Measurements from ENCODE around the gene BSND.

The BSND gene

DNA sequence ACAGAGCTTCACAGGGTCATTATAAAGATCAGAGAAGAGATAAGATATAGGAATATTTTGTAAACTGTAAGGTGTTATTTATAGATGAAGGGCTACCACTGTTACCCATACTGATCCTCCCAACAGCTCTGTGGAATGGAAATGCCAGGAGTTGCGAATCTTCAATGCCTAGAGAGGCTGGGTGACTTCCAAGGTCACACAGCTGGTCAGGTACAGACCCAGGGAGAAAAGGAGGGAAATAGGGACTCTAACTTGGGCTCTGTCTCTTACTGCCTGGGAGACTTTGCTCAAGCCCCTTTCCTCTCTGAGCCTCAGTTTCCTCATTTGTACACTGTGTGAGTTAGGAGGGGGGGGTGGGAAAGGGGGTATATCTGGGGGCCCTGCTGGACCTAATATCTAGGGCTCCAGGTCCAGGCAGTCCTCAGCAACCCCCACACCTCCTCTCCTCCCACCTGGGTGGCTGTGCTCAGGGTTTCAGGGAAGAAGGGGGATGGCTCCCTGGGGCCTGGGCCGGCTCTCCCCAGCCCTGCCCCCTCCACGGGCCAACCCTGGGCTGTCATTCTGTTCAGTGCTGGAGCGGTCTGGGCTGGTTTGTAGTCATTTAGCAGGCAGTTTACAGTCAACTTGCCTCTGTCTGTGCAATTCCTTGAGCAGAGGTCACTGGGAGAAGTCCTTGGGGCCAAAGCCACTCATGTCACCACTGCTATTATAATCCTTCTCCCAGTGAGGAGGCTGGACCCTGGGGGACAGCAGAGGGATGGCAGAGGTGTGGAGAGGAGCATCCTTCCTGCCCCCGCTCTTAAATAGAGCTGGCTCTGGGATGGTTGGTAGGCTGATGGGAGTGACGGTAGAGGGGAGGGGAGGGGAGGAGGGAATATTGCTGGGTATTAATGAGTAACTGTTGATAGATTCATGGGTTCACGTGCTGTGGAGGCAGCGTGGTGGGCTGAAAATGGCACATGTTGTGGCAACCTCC, 1.7 kb downstream of the BSND start:
- no peaks in the 10 kb centered on the region for H3K79me2 ChIP-seq (ENCODE audit: insufficient read depth, low read length)

DNA sequence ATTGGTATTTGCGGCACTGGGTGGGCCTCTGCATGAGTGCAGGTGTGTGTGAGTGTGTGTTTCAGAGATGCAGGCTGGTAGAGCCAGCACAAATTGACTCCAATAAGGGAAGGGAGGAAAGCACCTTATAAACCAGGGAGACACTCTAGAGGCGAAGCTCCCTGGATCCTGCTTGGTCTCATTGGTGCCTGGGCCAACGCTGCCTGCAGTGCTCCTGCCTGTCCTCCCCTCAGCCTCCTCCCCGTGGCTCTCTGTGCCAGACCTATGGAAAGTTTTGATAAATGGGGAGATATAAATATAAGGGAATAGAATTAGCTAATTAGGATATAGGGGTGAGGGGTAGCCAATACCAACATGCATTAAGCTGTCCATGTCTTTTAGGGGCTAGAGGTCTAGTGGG, 2.6 kb downstream of the BSND start:
- Histone ChIP-seq H3K9me2 (ENCODE audit: low read depth, low read length) (no peaks in the 10 kb centered on the region), H4K20me1 (ENCODE audit: insufficient read depth, low read length) (no peaks in the 10 kb centered on the region), H3K4me3 (ENCODE audit: low read depth, low read length, poor library complexity, severe bottlenecking) (no peak overlapping the region), H3K9ac (ENCODE audit: low read length) (no peak overlapping the region), H3K27ac (ENCODE audit: low read depth, low read length, poor library complexity, severe bottlenecking) (no peak overlapping the region), H3K36me3 (ENCODE audit: insufficient read depth, low read length) (no peaks in the 10 kb centered on the region), H2AFZ (ENCODE audit: low read length) (no peak overlapping the region), H3K79me2 (ENCODE audit: insufficient read depth, low read length) (no peaks in the 10 kb centered on the region), H3K27me3 (ENCODE audit: insufficient read depth, low read length) (peaks cover 10% of the 10 kb centered on the region), H3K9me3 (ENCODE audit: low read length) (no peaks in the 10 kb centered on the region), H3K4me2 (ENCODE audit: low read length) (no peak overlapping the region), H3K4me1 (ENCODE audit: insufficient read depth, low read length, severe bottlenecking) (peaks cover 7% of the 10 kb centered on the region), H3F3A (ENCODE audit: insufficient read depth, low read length) (no peaks in the 10 kb centered on the region)
- TF ChIP-seq, protein P1, sequence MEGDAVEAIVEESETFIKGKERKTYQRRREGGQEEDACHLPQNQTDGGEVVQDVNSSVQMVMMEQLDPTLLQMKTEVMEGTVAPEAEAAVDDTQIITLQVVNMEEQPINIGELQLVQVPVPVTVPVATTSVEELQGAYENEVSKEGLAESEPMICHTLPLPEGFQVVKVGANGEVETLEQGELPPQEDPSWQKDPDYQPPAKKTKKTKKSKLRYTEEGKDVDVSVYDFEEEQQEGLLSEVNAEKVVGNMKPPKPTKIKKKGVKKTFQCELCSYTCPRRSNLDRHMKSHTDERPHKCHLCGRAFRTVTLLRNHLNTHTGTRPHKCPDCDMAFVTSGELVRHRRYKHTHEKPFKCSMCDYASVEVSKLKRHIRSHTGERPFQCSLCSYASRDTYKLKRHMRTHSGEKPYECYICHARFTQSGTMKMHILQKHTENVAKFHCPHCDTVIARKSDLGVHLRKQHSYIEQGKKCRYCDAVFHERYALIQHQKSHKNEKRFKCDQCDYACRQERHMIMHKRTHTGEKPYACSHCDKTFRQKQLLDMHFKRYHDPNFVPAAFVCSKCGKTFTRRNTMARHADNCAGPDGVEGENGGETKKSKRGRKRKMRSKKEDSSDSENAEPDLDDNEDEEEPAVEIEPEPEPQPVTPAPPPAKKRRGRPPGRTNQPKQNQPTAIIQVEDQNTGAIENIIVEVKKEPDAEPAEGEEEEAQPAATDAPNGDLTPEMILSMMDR (IDR thresholded peaks at IDR 0.05; ENCODE audit: low read length): no peak
- no peak for TF ChIP-seq EZH2 (IDR thresholded peaks at IDR 0.05; ENCODE audit: borderline replicate concordance, low read length)

More for the DNA sequence above, 1.7 kb downstream of the BSND start:
- peaks cover 3% of the 10 kb centered on the region; the same call in 1 of the 2 replicates for H3K27me3 ChIP-seq (ENCODE audit: insufficient read depth, low read length)
- no peak overlapping the region for H3K4me3 ChIP-seq (ENCODE audit: low read depth, low read length, poor library complexity, severe bottlenecking)
- H3K9me2 ChIP-seq (ENCODE audit: low read depth, low read length): no peaks in the 10 kb centered on the region
- H2AFZ ChIP-seq (ENCODE audit: low read length): no peak overlapping the region
- peaks cover 11% of the 10 kb centered on the region for H3K4me1 ChIP-seq (ENCODE audit: insufficient read depth, low read length, severe bottlenecking)
- no peak overlapping the region for H3K27ac ChIP-seq (ENCODE audit: low read depth, low read length, poor library complexity, severe bottlenecking)
- no peaks in the 10 kb centered on the region for H3K36me3 ChIP-seq (ENCODE audit: insufficient read depth, low read length)
- TF ChIP-seq, protein P1 (IDR thresholded peaks at IDR 0.05; ENCODE audit: low read length): no peak
- no peak for TF ChIP-seq EZH2 (IDR thresholded peaks at IDR 0.05; ENCODE audit: borderline replicate concordance, low read length)
- no peak overlapping the region for H3K4me2 ChIP-seq (ENCODE audit: low read length)
- H3F3A ChIP-seq (ENCODE audit: insufficient read depth, low read length): no peaks in the 10 kb centered on the region
- H4K20me1 ChIP-seq (ENCODE audit: insufficient read depth, low read length): no peaks in the 10 kb centered on the region
- H3K9me3 ChIP-seq (ENCODE audit: low read length): no peaks in the 10 kb centered on the region
- no peak overlapping the region for H3K9ac ChIP-seq (ENCODE audit: low read length)

DNA sequence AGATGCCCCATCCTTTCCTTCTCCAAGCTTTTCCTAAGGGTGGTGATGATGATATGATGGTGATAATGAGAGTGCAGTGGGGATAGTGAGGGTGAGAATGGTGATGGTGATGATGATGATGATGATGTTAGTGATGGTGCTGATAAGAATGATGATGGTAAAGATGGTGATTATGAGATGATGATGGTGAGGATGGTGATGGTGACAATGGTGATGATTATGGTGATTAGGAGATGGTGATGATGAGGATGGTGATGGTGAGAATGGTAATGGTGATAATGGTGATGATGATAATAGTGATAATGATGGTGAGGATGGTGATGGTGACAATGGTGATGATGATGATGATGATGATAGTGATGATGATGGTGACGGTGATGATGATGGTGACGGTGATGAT, 4.0 kb downstream of the BSND start:
- H3F3A ChIP-seq (ENCODE audit: insufficient read depth, low read length): no peaks in the 10 kb centered on the region
- no peak for TF ChIP-seq EZH2 (IDR thresholded peaks at IDR 0.05; ENCODE audit: borderline replicate concordance, low read length)
- no peak overlapping the region for H3K9ac ChIP-seq (ENCODE audit: low read length)
- no peaks in the 10 kb centered on the region for H3K9me2 ChIP-seq (ENCODE audit: low read depth, low read length)
- H3K27ac ChIP-seq (ENCODE audit: low read depth, low read length, poor library complexity, severe bottlenecking): no peak overlapping the region
- H3K4me3 ChIP-seq (ENCODE audit: low read depth, low read length, poor library complexity, severe bottlenecking): no peak overlapping the region
- H3K27me3 ChIP-seq (ENCODE audit: insufficient read depth, low read length): peaks cover 10% of the 10 kb centered on the region
- no peaks in the 10 kb centered on the region for H3K79me2 ChIP-seq (ENCODE audit: insufficient read depth, low read length)
- peaks cover 7% of the 10 kb centered on the region for H3K4me1 ChIP-seq (ENCODE audit: insufficient read depth, low read length, severe bottlenecking)
- no peaks in the 10 kb centered on the region for H3K9me3 ChIP-seq (ENCODE audit: low read length)
- no peak overlapping the region for H2AFZ ChIP-seq (ENCODE audit: low read length)
- no peaks in the 10 kb centered on the region for H4K20me1 ChIP-seq (ENCODE audit: insufficient read depth, low read length)
- no peaks in the 10 kb centered on the region for H3K36me3 ChIP-seq (ENCODE audit: insufficient read depth, low read length)
- no peak overlapping the region for H3K4me2 ChIP-seq (ENCODE audit: low read length)
